Ishikawa (cell line): Measurements from ENCODE around the gene MORF4L1.

Experiments
- CEBPB ChIP-seq: IDR thresholded peaks from 2 replicates; pipeline ENCODE4 v1.6.1; 2012
- CREB1 ChIP-seq: IDR thresholded peaks from 2 replicates; pipeline ENCODE4 v1.6.1; 2012; ENCODE audit warnings: low read depth
- EGR1 ChIP-seq: IDR thresholded peaks from 2 replicates; pipeline ENCODE4 v1.6.1; 2012
- EP300 ChIP-seq: IDR thresholded peaks from 2 replicates; pipeline ENCODE4 v1.6.1; 2012; ENCODE audit warnings: borderline replicate concordance
- FOXM1 ChIP-seq: IDR thresholded peaks from 2 replicates; pipeline ENCODE4 v1.6.1; 2012; ENCODE audit warnings: low read depth, borderline replicate concordance
- MAX ChIP-seq: IDR thresholded peaks from 2 replicates; pipeline ENCODE4 v1.6.1; 2012
- NFIC ChIP-seq: IDR thresholded peaks from 2 replicates; pipeline ENCODE4 v1.6.1; 2012
- RAD21 ChIP-seq: IDR thresholded peaks from 2 replicates; pipeline ENCODE4 v1.6.1; 2012; ENCODE audit warnings: low read depth
- TAF1 ChIP-seq: IDR thresholded peaks from 2 replicates; pipeline ENCODE4 v1.6.1; 2012; ENCODE audit warnings: low read depth, mild to moderate bottlenecking
- TCF12 ChIP-seq: IDR thresholded peaks from 2 replicates; pipeline ENCODE4 v1.6.1; 2012; ENCODE audit warnings: low read depth
- TEAD4 ChIP-seq: IDR thresholded peaks from 2 replicates; pipeline ENCODE4 v1.6.1; 2012
- YY1 ChIP-seq: IDR thresholded peaks from 2 replicates; pipeline ENCODE4 v1.6.1; 2012; ENCODE audit warnings: low read depth
- ZBTB7A ChIP-seq: IDR thresholded peaks from 2 replicates; pipeline ENCODE4 v1.6.1; 2012; ENCODE audit warnings: low read depth
- TF ChIP-seq, protein P1 (sequence below): IDR thresholded peaks from 2 replicates; pipeline ENCODE4 v1.6.1; 2012
- TF ChIP-seq, protein P2 (sequence below): IDR thresholded peaks from 2 replicates; pipeline ENCODE4 v1.6.1; 2012; ENCODE audit warnings: low read depth, mild to moderate bottlenecking

MORF4L1 gene

DNA sequence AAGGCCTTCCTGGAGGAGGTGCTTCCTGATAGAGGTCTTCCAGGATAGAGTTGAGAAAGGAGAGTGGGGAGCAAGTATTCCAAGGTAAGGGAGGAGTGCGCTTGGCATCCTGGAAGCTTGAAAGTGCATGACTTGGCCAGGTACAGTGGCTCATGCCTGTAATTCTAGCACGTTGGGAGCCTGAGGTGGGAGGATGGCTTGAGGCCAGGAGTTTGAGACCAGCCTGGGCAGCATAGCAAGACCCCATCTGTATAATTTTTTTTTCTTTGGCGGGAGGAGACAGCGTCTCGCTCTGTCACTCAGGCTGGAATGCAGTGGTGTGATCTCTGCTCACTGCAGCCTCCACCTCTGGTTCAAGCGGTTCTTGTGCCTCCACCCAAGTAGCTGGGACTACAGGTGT is 19.2 kb upstream of the MORF4L1 start:
- TF ChIP-seq TEAD4 (no peak), EGR1 (no peak), RAD21 (no peak), FOXM1 (no peak), TAF1 (no peak), EP300 (no peak)
- TF ChIP-seq, protein P1, sequence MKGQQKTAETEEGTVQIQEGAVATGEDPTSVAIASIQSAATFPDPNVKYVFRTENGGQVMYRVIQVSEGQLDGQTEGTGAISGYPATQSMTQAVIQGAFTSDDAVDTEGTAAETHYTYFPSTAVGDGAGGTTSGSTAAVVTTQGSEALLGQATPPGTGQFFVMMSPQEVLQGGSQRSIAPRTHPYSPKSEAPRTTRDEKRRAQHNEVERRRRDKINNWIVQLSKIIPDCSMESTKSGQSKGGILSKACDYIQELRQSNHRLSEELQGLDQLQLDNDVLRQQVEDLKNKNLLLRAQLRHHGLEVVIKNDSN: no peak
- TF ChIP-seq, protein P2, sequence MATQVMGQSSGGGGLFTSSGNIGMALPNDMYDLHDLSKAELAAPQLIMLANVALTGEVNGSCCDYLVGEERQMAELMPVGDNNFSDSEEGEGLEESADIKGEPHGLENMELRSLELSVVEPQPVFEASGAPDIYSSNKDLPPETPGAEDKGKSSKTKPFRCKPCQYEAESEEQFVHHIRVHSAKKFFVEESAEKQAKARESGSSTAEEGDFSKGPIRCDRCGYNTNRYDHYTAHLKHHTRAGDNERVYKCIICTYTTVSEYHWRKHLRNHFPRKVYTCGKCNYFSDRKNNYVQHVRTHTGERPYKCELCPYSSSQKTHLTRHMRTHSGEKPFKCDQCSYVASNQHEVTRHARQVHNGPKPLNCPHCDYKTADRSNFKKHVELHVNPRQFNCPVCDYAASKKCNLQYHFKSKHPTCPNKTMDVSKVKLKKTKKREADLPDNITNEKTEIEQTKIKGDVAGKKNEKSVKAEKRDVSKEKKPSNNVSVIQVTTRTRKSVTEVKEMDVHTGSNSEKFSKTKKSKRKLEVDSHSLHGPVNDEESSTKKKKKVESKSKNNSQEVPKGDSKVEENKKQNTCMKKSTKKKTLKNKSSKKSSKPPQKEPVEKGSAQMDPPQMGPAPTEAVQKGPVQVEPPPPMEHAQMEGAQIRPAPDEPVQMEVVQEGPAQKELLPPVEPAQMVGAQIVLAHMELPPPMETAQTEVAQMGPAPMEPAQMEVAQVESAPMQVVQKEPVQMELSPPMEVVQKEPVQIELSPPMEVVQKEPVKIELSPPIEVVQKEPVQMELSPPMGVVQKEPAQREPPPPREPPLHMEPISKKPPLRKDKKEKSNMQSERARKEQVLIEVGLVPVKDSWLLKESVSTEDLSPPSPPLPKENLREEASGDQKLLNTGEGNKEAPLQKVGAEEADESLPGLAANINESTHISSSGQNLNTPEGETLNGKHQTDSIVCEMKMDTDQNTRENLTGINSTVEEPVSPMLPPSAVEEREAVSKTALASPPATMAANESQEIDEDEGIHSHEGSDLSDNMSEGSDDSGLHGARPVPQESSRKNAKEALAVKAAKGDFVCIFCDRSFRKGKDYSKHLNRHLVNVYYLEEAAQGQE: no peak

DNA sequence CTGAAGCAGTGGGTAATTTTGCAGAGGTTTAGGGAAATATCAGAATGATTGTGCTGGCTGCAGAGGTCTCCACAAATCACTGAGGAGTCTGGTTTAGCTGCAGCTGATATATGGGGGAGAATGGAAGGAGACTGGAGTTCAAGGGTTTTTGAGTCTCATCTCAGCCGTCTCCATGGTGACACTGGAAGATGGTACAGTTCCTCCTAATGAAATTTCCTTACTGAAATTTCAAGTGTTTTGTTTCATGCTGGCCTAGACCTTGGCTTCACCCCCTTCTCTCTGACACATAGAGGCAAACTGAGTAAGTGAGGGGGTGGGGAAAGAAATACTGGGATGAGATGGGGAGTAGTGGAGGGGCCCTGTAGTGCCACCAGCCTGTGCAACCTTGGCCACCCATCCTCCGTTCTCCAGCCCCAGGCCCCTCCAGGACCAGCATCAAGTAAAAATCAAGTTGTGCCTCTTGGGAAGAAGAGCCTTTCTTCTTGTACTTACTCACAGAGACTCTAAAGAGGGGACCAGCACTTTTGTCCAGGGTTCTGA is 17.8 kb upstream of the MORF4L1 start:
- TF ChIP-seq, protein P1: no peak
- TF ChIP-seq NFIC: no peak
- TF ChIP-seq EP300: no peak
- no peak for TF ChIP-seq TCF12
- TF ChIP-seq YY1: no peak
- TF ChIP-seq RAD21: no peak
- no peak for TF ChIP-seq TAF1
- TF ChIP-seq TEAD4: no peak
- no peak for TF ChIP-seq CEBPB
- TF ChIP-seq CREB1: no peak
- no peak for TF ChIP-seq EGR1
- TF ChIP-seq, protein P2: no peak
- no peak for TF ChIP-seq ZBTB7A
- TF ChIP-seq MAX: no peak
- TF ChIP-seq FOXM1: no peak

- TF ChIP-seq, protein P1: no peak
- TF ChIP-seq RAD21 (no peak), EGR1 (no peak), TCF12 (no peak), EP300 (no peak), CREB1 (no peak)
- TF ChIP-seq, protein P2: no peak
Measured at GRCh38 chr15:78855746-78856145, 16.9 kb upstream of the MORF4L1 start.

- TF ChIP-seq NFIC (0 out of 2 replicates have a peak, but pooled peaks have one; percentile 11), MAX (peak; percentile 58), ZBTB7A (no peak), TEAD4 (peak; percentile 90), RAD21 (peak; percentile 36; the same call in 1 of the 2 replicates)
- TF ChIP-seq, protein P1: no peak
Measured at GRCh38 chr15:78859971-78860719, 12.5 kb upstream of the MORF4L1 start.
